ENCODE results near the gene AK8. TPM values are rescaled to one million over a fixed set of nuclear protein-coding genes. Genes with fewer than 3 reads are reported as not detected.

The AK8 gene
- total RNA-seq, 1 donor from 2014 or later = 0.93 TPM

DNA sequence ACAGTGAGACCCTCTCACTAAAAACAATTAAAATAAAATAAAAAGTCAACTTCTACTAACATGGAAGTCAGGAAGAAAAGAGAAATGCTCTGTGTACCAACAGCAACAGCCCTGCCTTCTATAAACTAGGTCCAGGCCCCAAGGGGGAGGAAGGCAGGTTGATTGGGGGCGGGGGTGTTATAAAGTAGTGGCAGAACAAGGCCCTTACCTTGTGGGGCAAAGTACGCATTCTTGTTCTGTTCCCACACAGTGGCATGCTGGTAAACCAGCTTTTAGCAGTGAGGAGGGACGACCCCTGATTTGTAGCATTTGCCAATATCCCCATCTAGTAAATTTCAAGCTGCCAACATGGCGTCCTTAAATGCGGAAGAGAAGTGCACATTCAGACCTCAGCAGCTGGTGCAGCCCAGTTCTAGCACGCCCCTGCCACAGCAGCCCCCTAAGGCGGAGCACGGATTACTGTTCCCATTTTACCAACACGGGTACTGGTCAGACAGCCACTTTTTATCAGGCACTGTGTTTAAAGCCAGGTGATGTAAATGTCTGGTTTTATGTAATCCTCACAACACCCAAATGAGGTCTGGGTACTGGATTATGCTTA is 138.3 kb downstream of the AK8 start:
- Mint-ChIP-seq H3K4me3 (no peak overlapping the region), H3K4me1 (no peaks in the 10 kb centered on the region), H3K36me3 (ENCODE audit: low read depth) (no peaks in the 10 kb centered on the region), H3K27ac (no peak overlapping the region), H3K9me3 (no peaks in the 10 kb centered on the region), H3K27me3 (peaks cover 20% of the 10 kb centered on the region)
- no peak for DNase-seq
- intact Hi-C loops (cut with micrococcal nuclease) = no loop called here
- no peak for TF ChIP-seq CTCF (IDR thresholded peaks at IDR 0.05)
- ChIA-PET CTCF (no interaction called here), POLR2A (interaction anchor here (0.5 kb wide), 1 partner anchor 205 kb away, joined by 3 read pairs; the partner anchor contains the start of gene TSC1)
- no peak for ATAC-seq (ENCODE audit: low read depth)

DNA sequence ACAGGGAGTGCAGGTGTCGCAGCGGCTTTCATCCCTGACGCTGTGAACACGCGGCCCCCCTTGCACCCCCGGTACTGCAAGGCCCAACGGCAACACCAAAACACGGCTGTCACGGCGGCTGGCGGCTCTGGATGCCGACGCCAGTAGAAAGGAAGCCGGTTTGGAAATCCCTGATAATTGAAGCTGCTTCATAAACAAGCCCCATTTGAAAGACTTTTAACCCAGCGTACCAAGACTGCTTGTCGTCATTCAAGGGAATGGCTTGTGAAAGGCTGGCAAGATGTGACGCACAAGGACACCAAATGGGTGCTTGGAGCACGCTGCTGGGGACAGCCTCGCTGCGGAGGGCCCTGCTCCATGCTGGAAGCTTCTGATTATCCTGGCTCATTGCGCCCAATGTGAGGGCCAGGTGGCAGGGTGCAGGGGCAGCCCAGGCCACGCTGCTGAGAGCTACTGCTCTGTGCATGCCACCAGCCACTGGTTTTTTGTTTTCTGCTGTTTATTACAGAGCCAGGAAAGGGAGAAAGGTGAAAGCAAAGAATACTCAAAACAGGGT is 144.7 kb downstream of the AK8 start:
- no peak overlapping the region for H3K4me3 Mint-ChIP-seq
- DNase-seq = no peak
- no peak for ATAC-seq (ENCODE audit: low read depth)
- ChIA-PET CTCF (no interaction called here), POLR2A (no interaction called here)
- intact Hi-C loops (cut with micrococcal nuclease) = no loop called here
- no peaks in the 10 kb centered on the region for H3K4me1 Mint-ChIP-seq
- no peak overlapping the region for H3K27ac Mint-ChIP-seq
- no peak for TF ChIP-seq CTCF (IDR thresholded peaks at IDR 0.05)
- H3K36me3 Mint-ChIP-seq (ENCODE audit: low read depth) = no peaks in the 10 kb centered on the region
- no peaks in the 10 kb centered on the region for H3K9me3 Mint-ChIP-seq
- H3K27me3 Mint-ChIP-seq = peaks cover 5% of the 10 kb centered on the region

GRCh38 chr9:132732326-132733259 is 145.5 kb downstream of the AK8 start:
- Mint-ChIP-seq H3K36me3 (ENCODE audit: low read depth) (no peaks in the 10 kb centered on the region), H3K27me3 (peaks cover 9% of the 10 kb centered on the region), H3K9me3 (no peaks in the 10 kb centered on the region), H3K4me1 (no peaks in the 10 kb centered on the region), H3K4me3 (no peak overlapping the region), H3K27ac (no peak overlapping the region)
- ChIA-PET CTCF (no interaction called here), POLR2A (no interaction called here)
- ATAC-seq (ENCODE audit: low read depth) (no peak), DNase-seq (no peak)
- no peak for TF ChIP-seq CTCF (IDR thresholded peaks at IDR 0.05)
- intact Hi-C loops (cut with micrococcal nuclease) = no loop called here

DNA sequence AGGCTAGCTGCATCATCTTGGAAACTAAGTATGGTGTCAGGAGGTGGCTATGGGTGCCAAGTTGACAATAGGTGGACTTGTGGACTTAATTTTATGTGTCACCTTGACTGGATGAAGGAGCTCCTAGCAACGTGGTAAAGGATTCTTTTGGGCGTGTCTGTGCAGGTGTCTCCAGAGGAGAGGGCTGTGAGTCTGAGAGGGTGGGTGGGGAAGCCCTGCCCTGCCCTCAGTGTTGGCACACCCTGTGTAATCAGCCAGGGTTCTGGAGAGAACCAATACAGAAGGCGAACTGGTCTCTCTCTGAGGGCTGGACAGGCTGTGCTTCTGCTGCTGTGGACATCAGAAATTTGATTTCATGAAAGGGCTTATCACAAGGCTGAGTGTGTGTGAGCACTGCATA is 146.9 kb downstream of the AK8 start:
- ATAC-seq (ENCODE audit: low read depth) = no peak
- intact Hi-C loops (cut with micrococcal nuclease) = no loop called here
- no peak for DNase-seq
- H3K9me3 Mint-ChIP-seq = no peaks in the 10 kb centered on the region
- ChIA-PET CTCF (no interaction called here), POLR2A (no interaction called here)
- H3K27ac Mint-ChIP-seq = no peak overlapping the region
- no peak for TF ChIP-seq CTCF (IDR thresholded peaks at IDR 0.05)
- peaks cover 10% of the 10 kb centered on the region for H3K27me3 Mint-ChIP-seq
- no peaks in the 10 kb centered on the region for H3K4me1 Mint-ChIP-seq
- no peak overlapping the region for H3K4me3 Mint-ChIP-seq
- H3K36me3 Mint-ChIP-seq (ENCODE audit: low read depth) = no peaks in the 10 kb centered on the region

Data from activated B cell treated with CpG ODN at 0.5 μM for 24 hours (primary cell).